ENCODE results near the gene ANKRD13D.

GRCh38 chr11:67248653-67249052 lies 40.5 kb upstream of the ANKRD13D start:
- TF ChIP-seq CTCF (IDR thresholded peaks at IDR 0.05; ENCODE audit: insufficient read depth, low read depth, low read length) (no peak), EZH2 (IDR thresholded peaks at IDR 0.05; ENCODE audit: insufficient read depth, low read length) (no peak)

Data from astrocyte (in vitro differentiated cells and primary cell).